Measurements from ENCODE around the gene TPM1.

DNA sequence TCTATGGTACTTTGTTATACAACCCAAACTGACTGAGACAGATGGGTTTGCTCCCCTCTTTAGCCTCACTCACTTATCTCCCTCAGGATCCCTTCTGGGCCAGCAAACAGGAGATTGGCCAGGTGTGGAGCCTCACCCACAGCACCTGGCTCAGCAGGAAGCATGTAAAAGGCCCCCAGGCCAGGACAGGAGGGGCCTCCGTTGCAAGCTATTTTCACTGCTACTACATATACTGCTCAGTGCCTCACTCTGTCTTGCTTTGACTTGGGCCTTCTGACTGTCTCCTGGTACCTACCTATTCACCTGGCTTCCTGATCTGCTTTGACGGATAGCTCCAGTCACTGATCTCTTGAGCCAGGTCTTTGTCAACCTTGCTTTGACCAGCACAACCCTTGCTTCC, 20.4 kb upstream of the TPM1 start:
- TF ChIP-seq EZH2 (IDR thresholded peaks at IDR 0.05; ENCODE audit: borderline replicate concordance) (no peak), CTCF (IDR thresholded peaks at IDR 0.05; ENCODE audit: poor library complexity) (no peak)
